ENCODE results near the gene SSTR4.

SSTR4 gene

DNA sequence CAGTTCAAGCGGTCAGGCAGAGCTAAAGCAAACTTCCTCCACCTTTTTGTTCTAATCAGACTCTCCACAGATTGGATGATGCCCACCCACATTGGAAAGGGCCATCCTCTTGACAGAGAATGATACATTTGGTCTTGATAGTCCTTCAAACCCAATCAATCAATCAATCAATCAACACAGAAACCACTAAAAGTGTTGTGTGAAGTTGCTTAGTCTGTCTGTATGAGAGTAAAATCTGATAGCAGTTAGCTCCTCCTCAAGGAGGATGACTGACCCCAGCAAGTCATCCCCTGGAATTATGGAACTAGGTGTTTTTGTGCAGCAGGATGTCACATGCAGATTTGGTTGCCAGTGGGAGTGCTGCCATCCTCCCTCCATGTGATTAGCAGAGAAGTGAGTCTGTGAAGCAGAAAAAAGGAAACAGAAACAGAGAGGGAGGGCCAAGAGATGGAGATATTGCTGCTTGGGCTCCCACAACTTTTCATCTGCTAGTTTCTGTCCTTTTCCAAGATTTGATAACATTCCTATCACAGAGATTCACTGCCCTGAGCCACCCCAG, 32.0 kb upstream of the SSTR4 start:
- DNase-seq (ENCODE audit: insufficient read length, low spot score): no peak
- TF ChIP-seq SPI1 (IDR thresholded peaks at IDR 0.05; ENCODE audit: low read depth, low read length) (no peak), POU2F2 (IDR thresholded peaks at IDR 0.05; ENCODE audit: low read depth, low read length) (no peak), PAX5 (IDR thresholded peaks at IDR 0.05; ENCODE audit: insufficient read depth, low read length, severe bottlenecking) (no peak), TAF1 (IDR thresholded peaks at IDR 0.05; ENCODE audit: low read depth, low read length) (no peak), POLR2A (IDR thresholded peaks at IDR 0.05; ENCODE audit: low read depth, low read length) (no peak), POLR2AphosphoS5 (IDR thresholded peaks at IDR 0.05; ENCODE audit: low read depth, low read length) (no peak)
- FAIRE-seq: no peak

DNA sequence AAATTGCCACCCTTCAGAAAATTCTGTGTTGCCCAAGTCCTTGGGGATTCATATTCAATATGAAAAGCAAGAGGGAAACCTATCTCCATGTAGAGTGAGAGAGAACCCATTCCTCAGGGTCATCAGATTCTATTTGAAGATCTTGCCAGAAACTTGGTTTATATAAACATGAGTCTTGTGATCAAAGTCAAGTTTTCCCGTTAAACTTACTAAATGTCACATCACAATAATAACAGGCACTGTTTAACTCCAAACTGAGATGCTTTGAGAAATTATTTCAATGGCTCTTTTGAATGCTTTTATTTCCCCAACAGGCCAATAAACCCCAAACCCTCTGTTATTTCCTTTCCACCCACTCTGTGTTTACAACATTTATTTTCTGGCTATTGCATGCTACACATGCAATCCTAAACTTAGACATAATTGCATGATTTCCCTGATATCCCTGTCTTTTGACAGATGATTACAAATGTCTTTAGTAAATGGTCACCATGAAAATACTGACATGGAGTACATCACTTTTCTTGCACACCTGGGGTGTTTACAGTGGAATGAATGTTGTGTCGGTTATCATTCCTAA, 31.1 kb upstream of the SSTR4 start:
- FAIRE-seq (no peak), DNase-seq (ENCODE audit: insufficient read length, low spot score) (no peak)
- TF ChIP-seq PAX5 (IDR thresholded peaks at IDR 0.05; ENCODE audit: insufficient read depth, low read length, severe bottlenecking) (no peak), TAF1 (IDR thresholded peaks at IDR 0.05; ENCODE audit: low read depth, low read length) (no peak), POU2F2 (IDR thresholded peaks at IDR 0.05; ENCODE audit: low read depth, low read length) (no peak), SPI1 (IDR thresholded peaks at IDR 0.05; ENCODE audit: low read depth, low read length) (no peak), POLR2A (IDR thresholded peaks at IDR 0.05; ENCODE audit: low read depth, low read length) (no peak), POLR2AphosphoS5 (IDR thresholded peaks at IDR 0.05; ENCODE audit: low read depth, low read length) (no peak)

DNA sequence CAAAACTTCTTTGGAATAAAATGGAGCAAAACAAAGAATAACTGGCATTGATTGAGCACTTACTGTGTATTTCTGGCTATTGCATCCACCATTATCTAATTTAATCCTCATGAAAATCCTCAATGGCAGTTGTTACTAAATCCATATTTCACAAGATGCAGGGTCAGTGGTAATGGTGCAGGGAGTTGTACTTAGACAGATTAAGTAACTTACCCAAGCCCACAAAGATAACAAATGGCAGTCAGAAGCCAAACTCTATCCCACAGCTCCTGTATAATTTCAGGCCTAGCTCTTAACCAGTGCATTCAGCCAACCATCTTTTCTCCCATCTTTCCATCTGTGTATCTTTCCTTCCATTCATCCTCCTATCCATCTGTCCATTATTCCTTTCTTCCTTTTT, 29.3 kb upstream of the SSTR4 start:
- FAIRE-seq (no peak), DNase-seq (ENCODE audit: insufficient read length, low spot score) (no peak)
- TF ChIP-seq POU2F2 (IDR thresholded peaks at IDR 0.05; ENCODE audit: low read depth, low read length) (no peak), PAX5 (IDR thresholded peaks at IDR 0.05; ENCODE audit: insufficient read depth, low read length, severe bottlenecking) (no peak), POLR2A (IDR thresholded peaks at IDR 0.05; ENCODE audit: low read depth, low read length) (no peak), SPI1 (IDR thresholded peaks at IDR 0.05; ENCODE audit: low read depth, low read length) (no peak), POLR2AphosphoS5 (IDR thresholded peaks at IDR 0.05; ENCODE audit: low read depth, low read length) (no peak), TAF1 (IDR thresholded peaks at IDR 0.05; ENCODE audit: low read depth, low read length) (no peak)

DNA sequence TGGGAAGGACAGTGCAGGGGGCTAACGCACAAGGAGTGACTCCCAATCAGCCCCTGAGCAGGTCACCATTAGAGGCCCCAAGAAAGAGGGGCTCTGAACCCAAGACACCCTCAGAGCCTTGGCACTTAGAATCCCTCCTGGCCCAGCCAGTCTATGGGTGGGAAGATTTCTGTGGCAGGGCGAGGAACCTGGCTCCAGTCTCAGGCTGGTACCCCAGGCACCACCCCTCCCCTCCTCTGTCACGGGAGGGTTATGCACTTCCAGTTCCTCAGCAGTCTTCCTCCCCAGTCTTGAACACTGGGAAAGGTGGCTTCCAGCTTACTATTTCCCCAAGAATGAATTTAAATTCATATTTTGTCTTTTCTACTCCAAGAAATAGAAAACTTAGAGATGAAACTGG, 27.6 kb upstream of the SSTR4 start:
- no peak for TF ChIP-seq POLR2A (IDR thresholded peaks at IDR 0.05; ENCODE audit: low read depth, low read length)
- no peak for TF ChIP-seq POLR2AphosphoS5 (IDR thresholded peaks at IDR 0.05; ENCODE audit: low read depth, low read length)
- no peak for TF ChIP-seq TAF1 (IDR thresholded peaks at IDR 0.05; ENCODE audit: low read depth, low read length)
- TF ChIP-seq POU2F2 (IDR thresholded peaks at IDR 0.05; ENCODE audit: low read depth, low read length): no peak
- no peak for TF ChIP-seq SPI1 (IDR thresholded peaks at IDR 0.05; ENCODE audit: low read depth, low read length)
- no peak for TF ChIP-seq PAX5 (IDR thresholded peaks at IDR 0.05; ENCODE audit: insufficient read depth, low read length, severe bottlenecking)
- FAIRE-seq: no peak

DNA sequence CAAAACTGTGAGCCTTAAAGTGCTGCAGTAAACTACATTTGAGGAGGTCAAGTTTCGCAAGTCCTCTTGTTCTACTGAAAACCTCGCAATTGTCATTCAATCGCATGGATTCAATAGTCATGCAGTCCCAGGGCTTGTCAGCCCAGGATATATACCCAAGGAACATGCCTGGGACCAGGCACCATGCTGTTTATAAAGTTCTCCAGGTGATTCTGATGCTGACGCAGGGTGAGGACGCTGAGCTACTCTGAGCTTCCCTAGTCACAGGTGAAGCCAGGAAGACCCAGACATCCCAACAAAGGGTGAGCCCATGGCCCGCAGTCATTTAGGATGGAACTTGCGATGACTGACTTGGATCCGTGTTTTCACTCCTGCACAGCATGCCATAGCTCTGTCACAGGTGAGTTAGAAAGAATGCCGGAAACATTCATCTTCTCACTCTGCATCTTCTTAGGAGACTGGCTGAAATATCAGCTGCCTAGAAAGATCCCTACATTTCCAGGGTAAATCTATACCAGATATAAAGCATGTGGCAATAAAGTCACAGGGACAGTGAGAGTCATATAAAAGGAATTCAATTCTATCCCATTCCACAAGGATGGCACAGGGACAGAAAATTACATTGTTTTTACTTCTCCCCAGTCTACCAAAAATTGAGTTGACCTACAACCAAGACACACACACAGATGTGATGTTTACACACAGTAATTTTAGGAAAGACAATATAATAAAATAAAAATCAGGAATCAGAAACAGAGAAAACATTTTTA, 27.0 kb upstream of the SSTR4 start:
- TF ChIP-seq POLR2AphosphoS5 (IDR thresholded peaks at IDR 0.05; ENCODE audit: low read depth, low read length) (no peak), PAX5 (IDR thresholded peaks at IDR 0.05; ENCODE audit: insufficient read depth, low read length, severe bottlenecking) (no peak), POLR2A (IDR thresholded peaks at IDR 0.05; ENCODE audit: low read depth, low read length) (no peak), SPI1 (IDR thresholded peaks at IDR 0.05; ENCODE audit: low read depth, low read length) (no peak)
- FAIRE-seq (no peak), DNase-seq (ENCODE audit: insufficient read length, low spot score) (no peak)

More for the DNA sequence above, 27.6 kb upstream of the SSTR4 start:
- no peak for DNase-seq (ENCODE audit: insufficient read length, low spot score)

DNA sequence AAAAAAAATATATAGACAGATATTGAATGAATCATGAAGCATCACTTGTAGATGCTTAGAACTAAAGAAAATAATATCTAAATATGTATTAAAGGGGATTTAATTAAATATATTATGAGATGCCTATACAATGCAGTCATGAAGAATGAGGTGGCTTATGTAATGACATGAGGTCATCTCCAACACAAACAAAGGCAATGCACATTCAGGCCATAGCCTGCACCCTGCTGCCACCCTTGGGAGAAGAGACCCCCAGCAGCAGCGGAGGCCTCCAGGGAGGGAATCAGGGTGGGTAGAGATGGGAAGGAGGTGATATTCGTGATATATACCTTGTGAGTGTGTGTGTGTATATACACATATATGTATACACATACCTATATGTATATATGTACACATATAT, 26.4 kb upstream of the SSTR4 start:
- no peak for FAIRE-seq

DNA sequence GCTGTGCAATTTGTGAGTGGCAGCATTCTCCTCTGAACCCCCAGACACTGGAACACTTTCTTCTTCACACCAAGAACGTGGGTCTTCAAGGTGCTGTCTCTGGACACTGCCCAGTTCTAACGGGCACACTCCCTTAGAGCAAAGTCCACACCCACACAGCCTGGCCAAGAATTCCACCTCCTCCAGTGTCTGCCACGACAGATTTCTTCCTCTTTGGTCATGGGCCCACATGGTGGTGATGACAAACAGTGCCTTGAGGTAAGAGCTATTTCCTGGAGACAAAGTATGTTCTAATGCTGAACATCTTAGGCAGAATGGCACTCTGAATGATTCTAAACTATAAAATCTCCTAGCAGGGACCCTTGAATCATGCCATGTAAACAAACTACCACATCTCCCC, 25.5 kb upstream of the SSTR4 start:
- DNase-seq (ENCODE audit: insufficient read length, low spot score): no peak
- FAIRE-seq: no peak

More for the DNA sequence above, 26.4 kb upstream of the SSTR4 start:
- no peak for DNase-seq (ENCODE audit: insufficient read length, low spot score)
- TF ChIP-seq TAF1 (IDR thresholded peaks at IDR 0.05; ENCODE audit: low read depth, low read length): no peak
- TF ChIP-seq PAX5 (IDR thresholded peaks at IDR 0.05; ENCODE audit: insufficient read depth, low read length, severe bottlenecking): no peak

DNA sequence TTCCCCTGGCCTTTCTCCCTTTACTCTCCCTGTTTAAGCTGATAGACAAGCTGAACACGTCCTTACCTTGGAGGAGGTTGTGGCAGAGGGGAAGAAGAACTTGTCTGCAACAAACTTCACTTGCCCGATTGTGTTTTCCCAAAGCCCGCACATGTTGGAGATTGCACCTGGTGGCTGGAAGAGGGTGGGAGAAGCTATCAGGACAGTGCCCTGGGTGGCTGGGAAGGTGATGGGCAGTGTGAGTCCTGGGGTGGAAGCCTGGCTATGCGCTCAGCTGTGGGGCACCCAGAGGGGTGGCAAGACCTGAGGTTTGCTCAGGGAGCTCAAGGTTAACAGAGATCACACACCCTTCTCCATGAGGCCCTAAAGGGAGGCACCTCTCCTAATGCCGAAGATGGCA, 25.0 kb upstream of the SSTR4 start:
- TF ChIP-seq POLR2AphosphoS5 (IDR thresholded peaks at IDR 0.05; ENCODE audit: low read depth, low read length): no peak
- TF ChIP-seq POLR2A (IDR thresholded peaks at IDR 0.05; ENCODE audit: low read depth, low read length): no peak
- TF ChIP-seq TAF1 (IDR thresholded peaks at IDR 0.05; ENCODE audit: low read depth, low read length): no peak
- FAIRE-seq (no peak), DNase-seq (ENCODE audit: insufficient read length, low spot score) (no peak)

More for the DNA sequence above, 25.5 kb upstream of the SSTR4 start:
- no peak for TF ChIP-seq TAF1 (IDR thresholded peaks at IDR 0.05; ENCODE audit: low read depth, low read length)
- no peak for TF ChIP-seq POU2F2 (IDR thresholded peaks at IDR 0.05; ENCODE audit: low read depth, low read length)
- no peak for TF ChIP-seq PAX5 (IDR thresholded peaks at IDR 0.05; ENCODE audit: insufficient read depth, low read length, severe bottlenecking)

DNA sequence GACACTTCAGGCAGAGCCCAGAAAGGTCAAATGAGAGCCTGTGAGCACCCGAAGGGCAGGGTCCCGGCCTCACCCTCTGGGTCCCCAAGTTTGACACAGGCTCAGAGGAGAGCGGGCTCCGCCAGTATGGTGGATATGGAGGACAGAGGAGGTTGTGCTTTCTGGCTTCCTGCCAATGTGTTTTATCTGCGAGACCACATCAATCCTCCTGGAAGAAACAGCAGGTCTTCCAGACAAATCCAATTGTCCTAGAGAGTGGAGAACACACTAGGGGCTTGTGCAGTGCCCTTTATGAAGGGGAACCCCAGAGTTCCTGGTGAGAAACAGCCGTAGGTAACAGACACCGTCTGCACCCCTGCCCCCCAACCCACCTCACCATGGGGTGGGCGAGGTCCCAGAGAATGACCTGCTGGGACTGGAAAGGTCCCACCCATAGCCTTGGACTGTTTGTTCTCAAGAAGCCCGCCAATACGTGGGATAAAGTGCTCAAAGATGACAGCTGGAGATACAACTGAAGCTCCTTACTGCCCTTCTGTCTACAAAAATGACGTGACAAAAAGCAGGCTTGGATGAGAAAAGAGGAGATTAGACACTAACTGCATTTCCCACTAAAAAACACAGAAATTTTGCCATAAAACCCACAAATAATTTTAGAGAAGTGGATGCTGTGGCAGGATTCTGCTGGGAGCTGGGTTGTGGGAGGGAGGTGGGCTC, 23.9 kb upstream of the SSTR4 start:
- DNase-seq (ENCODE audit: insufficient read length, low spot score) (no peak), FAIRE-seq (no peak)
- TF ChIP-seq POLR2A (IDR thresholded peaks at IDR 0.05; ENCODE audit: low read depth, low read length): no peak
- TF ChIP-seq SPI1 (IDR thresholded peaks at IDR 0.05; ENCODE audit: low read depth, low read length): no peak
- TF ChIP-seq PAX5 (IDR thresholded peaks at IDR 0.05; ENCODE audit: insufficient read depth, low read length, severe bottlenecking): no peak
- TF ChIP-seq POLR2AphosphoS5 (IDR thresholded peaks at IDR 0.05; ENCODE audit: low read depth, low read length): no peak
- no peak for TF ChIP-seq TAF1 (IDR thresholded peaks at IDR 0.05; ENCODE audit: low read depth, low read length)
- TF ChIP-seq POU2F2 (IDR thresholded peaks at IDR 0.05; ENCODE audit: low read depth, low read length): no peak
